HepG2 (cell line): ENCODE results near the gene ECSCR. TPM values are rescaled to one million over a fixed set of nuclear protein-coding genes. Genes with fewer than 3 reads are reported as not detected.

Source experiments
- BHLHE40 ChIP-seq: IDR thresholded peaks from 2 replicates; pipeline ENCODE4 v1.6.1; 2011; ENCODE audit warnings: low read length, improper control_type of control experiment
- EED ChIP-seq: sonication (generic); formaldehyde crosslinking; IDR thresholded peaks from 2 replicates; pipeline ENCODE4 v1.5.0; 2020; ENCODE audit warnings: mild to moderate bottlenecking, missing genetic modification reagents
- FOXO1 ChIP-seq: sonication (generic); formaldehyde crosslinking; IDR thresholded peaks from 2 replicates; pipeline ENCODE4 v1.4.0; 2020; ENCODE audit warnings: missing genetic modification reagents
- IKZF1 ChIP-seq: fragments of 450-650 bp; IDR thresholded peaks from 2 replicates; pipeline ENCODE4 v1.7.1; 2016
- KLF13 ChIP-seq: sonication (generic); formaldehyde crosslinking; IDR thresholded peaks from 2 replicates; pipeline ENCODE4 v1.4.0; 2020; ENCODE audit warnings: mild to moderate bottlenecking, missing genetic modification reagents
- PHF8 ChIP-seq: sonication (generic); formaldehyde crosslinking; IDR thresholded peaks from 2 replicates; pipeline ENCODE4 v1.5.0; 2020; ENCODE audit warnings: missing genetic modification reagents
- ZKSCAN1 ChIP-seq: fragments of 150-350 bp; IDR thresholded peaks from 2 replicates; pipeline ENCODE4 v1.6.1; 2014; ENCODE audit warnings: low read length
- ZNF354B ChIP-seq: sonication (generic); formaldehyde crosslinking; IDR thresholded peaks from 2 replicates; pipeline ENCODE4 v1.8.0; 2022; ENCODE audit warnings: mild to moderate bottlenecking, missing genetic modification reagents
- ZNF678 ChIP-seq: sonication (generic); formaldehyde crosslinking; IDR thresholded peaks from 2 replicates; pipeline ENCODE4 v1.4.0; 2020; ENCODE audit warnings: mild to moderate bottlenecking, missing genetic modification reagents
- ZSCAN29 ChIP-seq: sonication (generic); formaldehyde crosslinking; conservative IDR thresholded peaks from 2 replicates; pipeline ENCODE4 v1.4.0; 2020; ENCODE audit warnings: mild to moderate bottlenecking, missing genetic modification reagents
- polyA plus RNA-seq, 8 experiments: library from polyadenylated mRNA; depleted of rRNA in 3 of 8; stranded (reverse) in 7 of 8; unstranded in 1 of 8; fragments of >200 nt; fragmentation: Illumina TruSeq in 4 of 8; extraction: Trizol in 4 of 8; gene quantifications; 2 replicates each; pipeline versions ENCODE4 v1.2.1 to v1.2.3, GENCODE V29; 2011 to 2016; ENCODE audit warnings: low read depth in 4 of 8, missing spikeins in 1 of 8, mixed read lengths in 1 of 8; ENCODE audit not compliant: insufficient read depth in 1 of 8
- total RNA-seq, 5 experiments: library from RNA; depleted of rRNA; stranded (reverse); fragments of >200 nt; fragmentation: Illumina TruSeq; extraction: Trizol; gene quantifications; 2 replicates each; pipeline ENCODE4 v1.2.3, GENCODE V29; 2016; ENCODE audit warnings: low read depth in 1 of 5
- TF ChIP-seq, protein P1 (sequence below): sonication (generic); formaldehyde crosslinking; IDR thresholded peaks from 2 replicates; pipeline ENCODE4 v1.5.0; 2020; ENCODE audit warnings: missing genetic modification reagents
- TF ChIP-seq, protein P2 (sequence below): sonication (generic); formaldehyde crosslinking; conservative IDR thresholded peaks from 2 replicates; pipeline ENCODE4 v1.4.0; 2020; ENCODE audit warnings: missing genetic modification reagents
- TF ChIP-seq, protein P3 (sequence below): sonication (generic); formaldehyde crosslinking; IDR thresholded peaks from 2 replicates; pipeline ENCODE4 v1.5.0; 2020; ENCODE audit warnings: missing genetic modification reagents
- TF ChIP-seq, protein P4 (sequence below): sonication (generic); formaldehyde crosslinking; IDR thresholded peaks from 2 replicates; pipeline ENCODE4 v1.8.0; 2023; ENCODE audit warnings: mild to moderate bottlenecking, missing genetic modification reagents
- TF ChIP-seq, protein P5 (sequence below): IDR thresholded peaks from 2 replicates; pipeline ENCODE4 v1.6.1; 2012; ENCODE audit warnings: low read depth, low read length, improper control_type of control experiment
- TF ChIP-seq, protein P6 (sequence below): sonication (generic); formaldehyde crosslinking; IDR thresholded peaks from 2 replicates; pipeline ENCODE4 v1.5.0; 2020; ENCODE audit warnings: mild to moderate bottlenecking, missing genetic modification reagents
- TF ChIP-seq, protein P7 (sequence below): sonication (generic); formaldehyde crosslinking; IDR thresholded peaks from 2 replicates; pipeline ENCODE4 v1.5.1; 2020; ENCODE audit warnings: missing genetic modification reagents, mild to moderate bottlenecking, borderline replicate concordance

The ECSCR gene
- total and polyA plus RNA-seq, 2 of the 13 experiments (the other 11 are each of a cell fraction or from before 2014, with no cell fraction given) = 0.18 TPM; not detected in 1

DNA sequence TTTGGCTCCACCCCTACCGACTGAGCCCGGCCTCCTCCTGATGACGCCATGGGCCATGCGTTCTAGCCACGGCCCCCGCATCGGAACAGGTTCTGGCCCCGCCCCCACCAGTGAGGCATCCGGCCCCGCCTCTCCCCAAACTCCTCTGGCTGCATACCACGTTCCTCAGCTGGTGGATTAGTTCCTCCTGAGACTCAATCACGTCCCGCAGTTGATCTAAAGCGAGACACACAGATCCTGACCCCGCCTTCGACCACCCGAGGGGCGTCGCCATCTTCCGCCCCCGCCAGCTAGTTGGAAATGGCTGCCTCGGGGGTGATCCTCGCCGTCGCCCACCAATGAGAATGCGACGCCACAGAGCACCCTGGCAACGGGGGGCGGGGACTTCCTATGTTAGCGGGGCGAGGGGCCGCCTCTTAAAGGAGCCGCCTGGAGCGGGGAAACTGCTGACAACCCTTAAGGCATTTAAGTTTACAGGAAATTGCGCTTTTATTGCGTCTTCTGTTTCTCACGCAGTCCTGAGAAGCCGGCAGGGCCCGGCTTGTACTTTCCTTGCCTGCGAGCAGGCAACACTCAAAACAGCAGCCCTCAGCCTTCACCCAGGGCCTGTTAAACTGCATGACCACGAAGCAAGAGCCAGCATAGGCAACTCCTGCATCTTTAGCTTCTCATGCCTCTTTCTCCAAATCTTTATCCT, 58.6 kb downstream of the ECSCR start, which contains the start of gene SPATA24 (continued):
- TF ChIP-seq KLF13 (CRISPR knock-in tag) (no peak), ZNF678 (CRISPR knock-in tag) (no peak), PHF8 (CRISPR knock-in tag) (peak; percentile 65; the same call in 1 of the 2 replicates), ZNF354B (CRISPR knock-in tag) (no peak), BHLHE40 (no peak), ZSCAN29 (no peak), FOXO1 (CRISPR knock-in tag) (no peak), IKZF1 (no peak), EED (no peak), ZKSCAN1 (no peak)
- TF ChIP-seq, protein P1, sequence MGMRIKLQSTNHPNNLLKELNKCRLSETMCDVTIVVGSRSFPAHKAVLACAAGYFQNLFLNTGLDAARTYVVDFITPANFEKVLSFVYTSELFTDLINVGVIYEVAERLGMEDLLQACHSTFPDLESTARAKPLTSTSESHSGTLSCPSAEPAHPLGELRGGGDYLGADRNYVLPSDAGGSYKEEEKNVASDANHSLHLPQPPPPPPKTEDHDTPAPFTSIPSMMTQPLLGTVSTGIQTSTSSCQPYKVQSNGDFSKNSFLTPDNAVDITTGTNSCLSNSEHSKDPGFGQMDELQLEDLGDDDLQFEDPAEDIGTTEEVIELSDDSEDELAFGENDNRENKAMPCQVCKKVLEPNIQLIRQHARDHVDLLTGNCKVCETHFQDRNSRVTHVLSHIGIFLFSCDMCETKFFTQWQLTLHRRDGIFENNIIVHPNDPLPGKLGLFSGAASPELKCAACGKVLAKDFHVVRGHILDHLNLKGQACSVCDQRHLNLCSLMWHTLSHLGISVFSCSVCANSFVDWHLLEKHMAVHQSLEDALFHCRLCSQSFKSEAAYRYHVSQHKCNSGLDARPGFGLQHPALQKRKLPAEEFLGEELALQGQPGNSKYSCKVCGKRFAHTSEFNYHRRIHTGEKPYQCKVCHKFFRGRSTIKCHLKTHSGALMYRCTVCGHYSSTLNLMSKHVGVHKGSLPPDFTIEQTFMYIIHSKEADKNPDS (CRISPR knock-in tag) = no peak
- TF ChIP-seq, protein P2, sequence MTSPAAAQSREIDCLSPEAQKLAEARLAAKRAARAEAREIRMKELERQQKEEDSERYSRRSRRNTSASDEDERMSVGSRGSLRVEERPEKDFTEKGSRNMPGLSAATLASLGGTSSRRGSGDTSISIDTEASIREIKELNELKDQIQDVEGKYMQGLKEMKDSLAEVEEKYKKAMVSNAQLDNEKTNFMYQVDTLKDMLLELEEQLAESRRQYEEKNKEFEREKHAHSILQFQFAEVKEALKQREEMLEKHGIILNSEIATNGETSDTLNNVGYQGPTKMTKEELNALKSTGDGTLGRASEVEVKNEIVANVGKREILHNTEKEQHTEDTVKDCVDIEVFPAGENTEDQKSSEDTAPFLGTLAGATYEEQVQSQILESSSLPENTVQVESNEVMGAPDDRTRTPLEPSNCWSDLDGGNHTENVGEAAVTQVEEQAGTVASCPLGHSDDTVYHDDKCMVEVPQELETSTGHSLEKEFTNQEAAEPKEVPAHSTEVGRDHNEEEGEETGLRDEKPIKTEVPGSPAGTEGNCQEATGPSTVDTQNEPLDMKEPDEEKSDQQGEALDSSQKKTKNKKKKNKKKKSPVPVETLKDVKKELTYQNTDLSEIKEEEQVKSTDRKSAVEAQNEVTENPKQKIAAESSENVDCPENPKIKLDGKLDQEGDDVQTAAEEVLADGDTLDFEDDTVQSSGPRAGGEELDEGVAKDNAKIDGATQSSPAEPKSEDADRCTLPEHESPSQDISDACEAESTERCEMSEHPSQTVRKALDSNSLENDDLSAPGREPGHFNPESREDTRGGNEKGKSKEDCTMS = no peak
- TF ChIP-seq, protein P3, sequence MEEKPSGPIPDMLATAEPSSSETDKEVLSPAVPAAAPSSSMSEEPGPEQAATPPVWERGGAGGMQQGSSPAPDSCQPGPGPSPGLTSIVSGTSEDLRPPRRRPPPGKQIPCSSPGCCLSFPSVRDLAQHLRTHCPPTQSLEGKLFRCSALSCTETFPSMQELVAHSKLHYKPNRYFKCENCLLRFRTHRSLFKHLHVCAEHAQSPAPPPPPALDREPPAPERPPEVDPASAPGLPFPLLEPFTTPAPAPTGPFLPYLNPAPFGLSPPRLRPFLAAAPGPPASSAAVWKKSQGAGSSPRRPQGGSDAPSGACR (CRISPR knock-in tag) = peak; percentile 82; the same call in 1 of the 2 replicates
- TF ChIP-seq, protein P4, sequence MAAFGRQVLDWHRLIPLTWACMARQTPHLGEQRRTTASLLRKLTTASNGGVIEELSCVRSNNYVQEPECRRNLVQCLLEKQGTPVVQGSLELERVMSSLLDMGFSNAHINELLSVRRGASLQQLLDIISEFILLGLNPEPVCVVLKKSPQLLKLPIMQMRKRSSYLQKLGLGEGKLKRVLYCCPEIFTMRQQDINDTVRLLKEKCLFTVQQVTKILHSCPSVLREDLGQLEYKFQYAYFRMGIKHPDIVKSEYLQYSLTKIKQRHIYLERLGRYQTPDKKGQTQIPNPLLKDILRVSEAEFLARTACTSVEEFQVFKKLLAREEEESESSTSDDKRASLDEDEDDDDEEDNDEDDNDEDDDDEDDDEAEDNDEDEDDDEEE = no peak
- TF ChIP-seq, protein P5, sequence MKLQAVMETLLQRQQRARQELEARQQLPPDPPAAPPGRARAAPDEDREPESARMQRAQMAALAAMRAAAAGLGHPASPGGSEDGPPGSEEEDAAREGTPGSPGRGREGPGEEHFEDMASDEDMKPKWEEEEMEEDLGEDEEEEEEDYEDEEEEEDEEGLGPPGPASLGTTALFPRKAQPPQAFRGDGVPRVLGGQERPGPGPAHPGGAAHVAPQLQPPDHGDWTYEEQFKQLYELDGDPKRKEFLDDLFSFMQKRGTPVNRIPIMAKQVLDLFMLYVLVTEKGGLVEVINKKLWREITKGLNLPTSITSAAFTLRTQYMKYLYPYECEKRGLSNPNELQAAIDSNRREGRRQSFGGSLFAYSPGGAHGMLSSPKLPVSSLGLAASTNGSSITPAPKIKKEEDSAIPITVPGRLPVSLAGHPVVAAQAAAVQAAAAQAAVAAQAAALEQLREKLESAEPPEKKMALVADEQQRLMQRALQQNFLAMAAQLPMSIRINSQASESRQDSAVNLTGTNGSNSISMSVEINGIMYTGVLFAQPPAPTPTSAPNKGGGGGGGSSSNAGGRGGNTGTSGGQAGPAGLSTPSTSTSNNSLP = no peak
- TF ChIP-seq, protein P6, sequence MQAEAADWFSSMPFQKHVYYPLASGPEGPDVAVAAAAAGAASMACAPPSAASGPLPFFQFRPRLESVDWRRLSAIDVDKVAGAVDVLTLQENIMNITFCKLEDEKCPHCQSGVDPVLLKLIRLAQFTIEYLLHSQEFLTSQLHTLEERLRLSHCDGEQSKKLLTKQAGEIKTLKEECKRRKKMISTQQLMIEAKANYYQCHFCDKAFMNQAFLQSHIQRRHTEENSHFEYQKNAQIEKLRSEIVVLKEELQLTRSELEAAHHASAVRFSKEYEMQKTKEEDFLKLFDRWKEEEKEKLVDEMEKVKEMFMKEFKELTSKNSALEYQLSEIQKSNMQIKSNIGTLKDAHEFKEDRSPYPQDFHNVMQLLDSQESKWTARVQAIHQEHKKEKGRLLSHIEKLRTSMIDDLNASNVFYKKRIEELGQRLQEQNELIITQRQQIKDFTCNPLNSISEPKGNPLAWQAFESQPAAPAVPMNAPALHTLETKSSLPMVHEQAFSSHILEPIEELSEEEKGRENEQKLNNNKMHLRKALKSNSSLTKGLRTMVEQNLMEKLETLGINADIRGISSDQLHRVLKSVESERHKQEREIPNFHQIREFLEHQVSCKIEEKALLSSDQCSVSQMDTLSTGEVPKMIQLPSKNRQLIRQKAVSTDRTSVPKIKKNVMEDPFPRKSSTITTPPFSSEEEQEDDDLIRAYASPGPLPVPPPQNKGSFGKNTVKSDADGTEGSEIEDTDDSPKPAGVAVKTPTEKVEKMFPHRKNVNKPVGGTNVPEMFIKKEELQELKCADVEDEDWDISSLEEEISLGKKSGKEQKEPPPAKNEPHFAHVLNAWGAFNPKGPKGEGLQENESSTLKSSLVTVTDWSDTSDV = no peak
- TF ChIP-seq, protein P7, sequence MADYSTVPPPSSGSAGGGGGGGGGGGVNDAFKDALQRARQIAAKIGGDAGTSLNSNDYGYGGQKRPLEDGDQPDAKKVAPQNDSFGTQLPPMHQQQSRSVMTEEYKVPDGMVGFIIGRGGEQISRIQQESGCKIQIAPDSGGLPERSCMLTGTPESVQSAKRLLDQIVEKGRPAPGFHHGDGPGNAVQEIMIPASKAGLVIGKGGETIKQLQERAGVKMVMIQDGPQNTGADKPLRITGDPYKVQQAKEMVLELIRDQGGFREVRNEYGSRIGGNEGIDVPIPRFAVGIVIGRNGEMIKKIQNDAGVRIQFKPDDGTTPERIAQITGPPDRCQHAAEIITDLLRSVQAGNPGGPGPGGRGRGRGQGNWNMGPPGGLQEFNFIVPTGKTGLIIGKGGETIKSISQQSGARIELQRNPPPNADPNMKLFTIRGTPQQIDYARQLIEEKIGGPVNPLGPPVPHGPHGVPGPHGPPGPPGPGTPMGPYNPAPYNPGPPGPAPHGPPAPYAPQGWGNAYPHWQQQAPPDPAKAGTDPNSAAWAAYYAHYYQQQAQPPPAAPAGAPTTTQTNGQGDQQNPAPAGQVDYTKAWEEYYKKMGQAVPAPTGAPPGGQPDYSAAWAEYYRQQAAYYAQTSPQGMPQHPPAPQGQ = no peak
